ENCODE measurements around the gene SYT7. TPM values are rescaled to one million over a fixed set of nuclear protein-coding genes. Genes with fewer than 3 reads are reported as not detected.
A peak's percentile ranks its signal among the peaks of the same experiment; 100 is the strongest.

Gene SYT7
- total RNA-seq, 2 experiments from 2014 or later = not detected

DNA sequence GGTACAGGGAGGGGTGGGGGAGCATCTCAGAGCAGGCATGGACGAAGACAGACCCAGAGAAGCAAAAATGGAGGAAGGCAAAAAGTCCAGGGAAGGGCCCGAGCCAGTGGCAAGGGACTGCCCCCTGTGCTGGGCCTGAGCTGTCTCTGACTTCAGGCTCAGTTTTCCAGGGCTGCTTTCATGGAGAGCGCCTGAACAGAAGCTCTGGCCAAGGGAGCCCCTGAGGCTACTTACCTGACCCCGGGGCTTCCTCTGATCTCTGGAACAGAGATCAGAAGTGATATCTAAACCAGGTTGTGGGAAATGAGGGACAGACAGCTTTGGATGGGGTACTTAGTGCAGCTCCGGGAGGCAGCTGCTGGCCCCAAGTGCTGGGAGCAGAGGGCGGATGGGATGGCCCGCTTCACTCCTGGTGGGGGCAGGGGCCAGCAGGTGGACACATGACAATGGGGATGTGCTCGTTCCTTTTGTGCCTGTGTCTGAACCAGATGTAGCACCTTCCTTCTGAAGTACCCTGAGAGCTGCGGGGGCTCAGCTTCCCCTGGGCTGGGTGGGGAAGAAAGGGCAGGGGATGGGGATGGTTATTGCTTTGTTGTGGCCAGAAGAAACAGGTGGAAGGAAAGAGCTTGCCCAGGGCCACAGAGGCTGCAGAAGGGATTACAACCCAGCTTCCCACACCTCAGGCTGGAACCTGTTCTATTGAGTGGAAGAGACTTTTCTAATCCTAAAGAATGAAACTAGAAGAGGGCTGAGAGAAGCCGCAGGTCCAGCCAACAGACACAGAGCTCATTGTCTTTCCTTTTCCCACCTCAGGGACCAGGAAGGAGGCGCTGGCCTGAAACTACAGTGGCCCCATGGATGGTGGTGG lies 66.6 kb downstream of the SYT7 start:
- H3K27me3 Mint-ChIP-seq = peaks cover 20% of the 10 kb centered on the region
- CTCF ChIA-PET = interaction anchor here (1.0 to 8.6 kb wide), 4 partner anchors 18 to 178 kb away, joined by 4 to 180 read pairs (median 7); a partner anchor contains a TSS
- H3K4me1 Mint-ChIP-seq = no peaks in the 10 kb centered on the region
- no peaks in the 10 kb centered on the region for H3K9me3 Mint-ChIP-seq (ENCODE audit: low read depth)
- H3K36me3 Mint-ChIP-seq = no peaks in the 10 kb centered on the region
- H3K4me3 Mint-ChIP-seq = no peak overlapping the region
- DNase-seq (no peak), ATAC-seq (no peak)
- no peak overlapping the region for H3K27ac Mint-ChIP-seq

DNA sequence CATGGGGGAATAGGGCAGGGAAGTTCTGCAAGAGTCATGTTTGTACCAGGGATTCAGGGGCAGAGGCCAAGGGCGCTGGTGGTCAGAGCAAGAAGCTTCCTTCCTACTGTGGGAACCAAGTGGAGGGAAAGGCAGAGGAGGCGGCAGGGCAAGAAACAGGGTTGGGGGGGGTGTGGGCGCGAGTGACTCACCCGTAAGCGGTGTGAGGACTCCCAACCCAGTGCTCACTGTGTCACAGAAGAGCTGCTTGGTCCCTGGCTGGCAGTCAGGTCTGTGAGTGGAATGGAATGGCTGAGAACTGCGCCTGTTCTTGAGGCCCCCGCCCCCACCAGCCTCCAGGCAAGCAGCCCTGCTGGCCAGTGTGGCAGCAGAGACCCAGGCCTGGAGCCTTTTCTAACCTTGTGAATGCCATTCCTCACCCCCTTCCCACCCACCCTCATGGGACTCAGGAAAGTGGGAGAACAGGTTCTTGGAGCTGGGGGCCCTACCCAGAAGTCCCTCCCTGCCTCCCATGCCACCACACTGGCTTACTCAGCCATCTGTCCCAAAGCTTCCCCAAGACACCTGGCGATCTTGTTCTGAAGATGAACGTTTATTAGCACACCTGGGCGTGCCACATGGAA lies 67.6 kb downstream of the SYT7 start:
- DNase-seq (no peak), ATAC-seq (no peak)
- H3K4me3 Mint-ChIP-seq = no peak overlapping the region
- no peaks in the 10 kb centered on the region for H3K9me3 Mint-ChIP-seq (ENCODE audit: low read depth)
- peaks cover 1% of the 10 kb centered on the region for H3K4me1 Mint-ChIP-seq
- no peak overlapping the region for H3K27ac Mint-ChIP-seq
- peaks cover 23% of the 10 kb centered on the region for H3K27me3 Mint-ChIP-seq
- no peaks in the 10 kb centered on the region for H3K36me3 Mint-ChIP-seq
- CTCF ChIA-PET = interaction anchor here (1.3 to 8.6 kb wide), 3 partner anchors 8 to 36 kb away, joined by 3 to 180 read pairs (median 7); a partner anchor contains a TSS

DNA sequence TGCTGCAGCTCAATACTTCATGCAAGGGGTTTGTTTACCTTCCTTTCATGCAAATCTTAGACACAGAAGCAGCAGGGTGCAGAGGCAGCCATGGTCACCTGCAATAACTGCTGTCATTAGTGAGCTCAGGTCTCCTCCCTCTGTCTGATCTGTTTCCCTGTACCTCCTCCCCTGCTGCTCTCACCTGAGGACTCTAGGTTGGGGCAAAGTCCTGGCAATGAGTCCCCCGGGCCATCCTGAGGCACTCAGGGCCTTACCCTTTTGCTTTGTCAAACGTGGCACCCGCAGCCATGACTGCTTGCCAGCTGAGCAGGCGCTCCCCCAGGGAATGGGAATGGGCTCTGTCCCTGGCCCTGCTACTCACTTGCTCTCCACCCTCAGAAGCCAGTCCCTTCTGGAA lies 68.4 kb downstream of the SYT7 start:
- Mint-ChIP-seq H3K27me3 (peaks cover 31% of the 10 kb centered on the region), H3K36me3 (no peaks in the 10 kb centered on the region), H3K9me3 (ENCODE audit: low read depth) (no peaks in the 10 kb centered on the region), H3K4me3 (no peak overlapping the region), H3K27ac (no peak overlapping the region), H3K4me1 (peaks cover 5% of the 10 kb centered on the region)
- CTCF ChIA-PET = interaction anchor here (0.6 to 8.6 kb wide), 3 partner anchors 9 to 1719 kb away, joined by 3 to 180 read pairs (median 3); a partner anchor contains a TSS
- DNase-seq (no peak), ATAC-seq (no peak)

GRCh38 chr11:61511383-61511782 lies 69.5 kb downstream of the SYT7 start:
- Mint-ChIP-seq H3K4me3 (no peak overlapping the region), H3K27me3 (peaks cover 40% of the 10 kb centered on the region)

GRCh38 chr11:61510974-61511373 lies 69.9 kb downstream of the SYT7 start:
- CTCF ChIA-PET = interaction anchor here (1.3 to 8.6 kb wide), 2 partner anchors 34 to 304 kb away, joined by 4 to 180 read pairs; a partner anchor contains a TSS
- no peak for DNase-seq
- Mint-ChIP-seq H3K27ac (no peak overlapping the region), H3K36me3 (no peaks in the 10 kb centered on the region), H3K27me3 (peaks cover 44% of the 10 kb centered on the region), H3K4me1 (peaks cover 5% of the 10 kb centered on the region), H3K9me3 (ENCODE audit: low read depth) (no peaks in the 10 kb centered on the region), H3K4me3 (no peak overlapping the region)
- ATAC-seq = no peak

More at GRCh38 chr11:61511383-61511782, 69.5 kb downstream of the SYT7 start:
- Mint-ChIP-seq H3K9me3 (ENCODE audit: low read depth) (no peaks in the 10 kb centered on the region), H3K27ac (no peak overlapping the region), H3K36me3 (no peaks in the 10 kb centered on the region), H3K4me1 (peaks cover 5% of the 10 kb centered on the region)
- ATAC-seq = no peak
- DNase-seq = no peak
- CTCF ChIA-PET = interaction anchor here (1.3 to 8.6 kb wide), 2 partner anchors 34 to 304 kb away, joined by 4 to 180 read pairs; a partner anchor contains a TSS

GRCh38 chr11:61510166-61510919 lies 70.5 kb downstream of the SYT7 start:
- no peaks in the 10 kb centered on the region for H3K36me3 Mint-ChIP-seq
- no peaks in the 10 kb centered on the region for H3K9me3 Mint-ChIP-seq (ENCODE audit: low read depth)
- no peak overlapping the region for H3K27ac Mint-ChIP-seq
- no peak for ATAC-seq
- H3K4me3 Mint-ChIP-seq = no peak overlapping the region
- H3K4me1 Mint-ChIP-seq = peaks cover 5% of the 10 kb centered on the region
- CTCF ChIA-PET = interaction anchor here (1.3 to 8.6 kb wide), 3 partner anchors 7 to 305 kb away, joined by 4 to 180 read pairs (median 22); a partner anchor contains a TSS
- H3K27me3 Mint-ChIP-seq = peaks cover 49% of the 10 kb centered on the region
- DNase-seq = no peak

DNA sequence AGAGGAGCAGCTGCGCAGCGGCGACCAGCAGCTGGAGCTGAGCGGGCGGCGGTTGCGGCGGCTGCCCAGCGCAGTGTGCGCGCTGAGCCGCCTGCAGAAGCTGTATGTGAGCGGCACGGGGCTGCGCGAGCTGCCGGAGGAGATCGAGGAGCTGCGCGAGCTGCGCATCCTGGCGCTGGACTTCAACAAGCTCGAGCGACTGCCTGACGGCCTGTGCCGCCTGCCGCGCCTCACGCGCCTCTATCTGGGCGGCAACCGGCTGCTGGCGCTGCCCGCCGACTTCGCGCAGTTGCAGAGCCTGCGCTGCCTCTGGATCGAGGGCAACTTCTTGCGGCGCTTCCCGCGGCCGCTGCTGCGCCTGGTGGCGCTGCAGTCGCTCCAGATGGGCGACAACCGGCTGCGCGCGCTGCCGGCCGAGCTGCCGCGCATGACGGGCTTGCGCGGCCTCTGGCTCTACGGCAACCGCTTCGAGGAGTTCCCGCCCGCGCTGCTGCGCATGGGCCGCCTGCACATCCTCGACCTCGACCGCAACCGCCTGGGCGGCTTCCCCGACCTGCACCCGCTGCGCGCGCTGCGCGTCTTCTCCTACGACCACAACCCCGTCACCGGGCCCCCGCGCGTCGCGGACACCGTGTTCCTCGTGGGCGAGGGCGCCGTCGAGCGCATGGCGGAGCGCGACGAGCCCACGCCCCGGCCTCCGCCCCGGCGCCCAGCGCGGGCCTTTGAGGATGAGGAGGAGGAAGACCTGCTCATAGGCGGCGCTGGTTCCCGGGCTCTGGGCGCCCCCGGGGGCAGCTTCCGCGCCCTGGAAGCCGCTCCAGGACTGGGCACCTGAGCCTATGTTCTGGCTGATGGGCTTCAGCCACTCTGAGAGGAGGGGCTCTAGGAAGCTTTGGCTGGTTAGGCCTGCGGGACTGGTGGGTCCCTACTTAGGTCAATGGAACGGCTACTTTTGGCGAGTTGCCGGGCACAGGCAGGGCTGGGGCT lies 71.5 kb downstream of the SYT7 start:
- CTCF ChIA-PET = interaction anchor here (0.6 to 3.7 kb wide), 5 partner anchors 8 to 224 kb away, joined by 3 to 22 read pairs (median 5); no protein-coding TSS in a partner anchor
- Mint-ChIP-seq H3K27me3 (peaks cover 57% of the 10 kb centered on the region), H3K4me3 (peak overlapping the region; percentile 13)

DNA sequence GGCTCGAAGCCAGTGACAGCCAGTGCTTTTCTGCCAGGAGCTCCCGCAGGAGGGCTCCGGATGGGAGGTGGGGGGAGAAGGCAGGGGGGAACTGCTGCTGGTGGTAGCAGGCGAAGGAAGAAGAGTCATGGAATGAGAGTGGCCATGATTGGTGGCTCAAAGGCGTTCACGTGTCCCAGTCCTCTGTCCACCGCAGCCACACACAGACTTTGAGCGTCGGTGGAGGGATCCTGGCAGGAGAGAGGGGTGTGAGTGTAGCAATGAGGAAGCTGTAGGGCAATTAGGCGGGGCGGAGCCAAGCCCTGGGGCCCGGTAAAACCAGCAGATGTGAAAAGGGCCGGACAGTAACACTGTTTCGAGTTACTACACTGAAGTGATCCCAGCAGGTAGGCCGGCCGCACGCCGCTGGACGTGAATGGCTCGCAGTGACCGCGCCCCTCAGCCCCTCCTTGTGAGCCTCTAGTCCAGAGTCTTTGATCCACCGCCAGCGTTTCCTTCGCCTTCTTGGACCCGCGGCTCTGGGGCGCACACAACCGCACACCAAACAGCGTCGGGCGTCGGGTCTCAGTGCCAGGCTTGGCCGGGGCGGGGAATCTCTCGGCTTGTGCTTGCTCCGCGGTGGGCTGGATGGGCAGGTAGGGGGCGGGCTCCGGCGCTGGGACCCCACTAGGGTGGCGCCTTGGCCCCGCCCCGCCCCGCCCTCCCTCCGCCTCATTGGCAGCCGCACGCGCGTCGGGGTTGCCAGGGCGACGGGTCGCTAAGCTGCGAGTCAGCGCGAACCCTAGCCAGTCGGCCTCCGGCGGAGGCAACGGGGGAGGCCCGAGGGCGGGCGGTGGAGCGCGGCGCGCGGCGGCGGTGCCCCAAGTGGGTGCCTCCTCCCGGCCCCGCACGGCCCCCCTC lies 72.7 kb downstream of the SYT7 start, which contains the start of gene LRRC10B:
LRRC10B (plus strand) TSS at position 788 of the 900 bp plus-strand sequence. CDS start 250 bp downstream, outside the sequence.
- DNase-seq (peak; percentile 59), ATAC-seq (peak; percentile 54)
- CTCF ChIA-PET = interaction anchor here (1.0 to 3.7 kb wide), 5 partner anchors 9 to 73 kb away, joined by 3 to 22 read pairs (median 5); no protein-coding TSS in a partner anchor
- Mint-ChIP-seq H3K36me3 (no peaks in the 10 kb centered on the region), H3K27ac (no peak within 1 kb of the TSS), H3K27me3 (peaks cover 57% of the 10 kb centered on the region), H3K4me3 (peak within 1 kb of the TSS; percentile 13), H3K4me1 (peaks cover 11% of the 10 kb centered on the region), H3K9me3 (ENCODE audit: low read depth) (no peaks in the 10 kb centered on the region)

More for the DNA sequence above, 71.5 kb downstream of the SYT7 start:
- Mint-ChIP-seq H3K36me3 (no peaks in the 10 kb centered on the region), H3K9me3 (ENCODE audit: low read depth) (no peaks in the 10 kb centered on the region), H3K27ac (no peak overlapping the region), H3K4me1 (peaks cover 5% of the 10 kb centered on the region)
- DNase-seq (peak; percentile 77), ATAC-seq (peak; percentile 86)

DNA sequence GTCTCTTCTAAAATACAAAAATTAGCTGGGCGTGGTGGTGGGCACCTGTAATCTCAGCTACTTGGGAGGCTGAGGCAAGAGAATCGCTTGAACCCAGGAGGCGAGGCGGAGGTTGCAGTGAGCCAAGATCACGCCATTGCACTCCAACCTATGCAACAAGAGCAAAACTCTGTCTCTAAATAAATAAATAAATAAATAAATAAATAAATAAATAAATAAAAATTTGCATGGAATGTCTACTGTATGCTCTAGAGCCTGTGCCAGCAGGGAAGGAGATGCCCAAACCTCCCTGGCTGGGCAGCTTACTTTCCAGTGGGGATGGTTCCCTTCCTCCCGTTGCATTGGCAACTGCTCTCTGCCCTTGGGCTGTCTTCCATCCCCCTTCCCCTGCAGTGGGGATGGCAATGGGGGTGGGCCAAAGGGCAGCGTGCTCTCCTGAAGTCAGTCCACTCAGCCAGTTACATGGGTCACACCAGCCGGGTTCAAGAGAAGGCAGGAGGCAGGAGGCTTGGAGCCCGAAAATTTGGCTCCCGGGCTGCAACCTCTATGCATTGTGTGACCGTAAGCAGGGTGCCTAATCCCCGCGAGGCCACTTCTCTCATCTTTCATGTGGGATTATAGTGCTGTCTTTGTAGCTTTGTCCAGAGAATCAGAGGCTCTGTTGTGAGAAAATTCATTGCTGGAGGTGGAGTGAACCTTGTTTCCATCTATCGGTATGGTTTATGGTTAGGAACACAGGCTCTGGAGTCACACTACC lies 73.7 kb downstream of the SYT7 start:
- CTCF ChIA-PET = interaction anchor here (1.0 to 3.7 kb wide), 2 partner anchors 10 to 35 kb away, joined by 3 to 22 read pairs; no protein-coding TSS in a partner anchor
- no peak overlapping the region for H3K27ac Mint-ChIP-seq
- H3K36me3 Mint-ChIP-seq = no peaks in the 10 kb centered on the region
- H3K9me3 Mint-ChIP-seq (ENCODE audit: low read depth) = no peaks in the 10 kb centered on the region
- peaks cover 11% of the 10 kb centered on the region for H3K4me1 Mint-ChIP-seq
- peaks cover 57% of the 10 kb centered on the region for H3K27me3 Mint-ChIP-seq
- DNase-seq = no peak
- no peak overlapping the region for H3K4me3 Mint-ChIP-seq
- no peak for ATAC-seq

GRCh38 chr11:61505640-61506155 lies 75.2 kb downstream of the SYT7 start:
- CTCF ChIA-PET = interaction anchor here (0.5 to 2.5 kb wide), 4 partner anchors 11 to 147 kb away, joined by 3 to 10 read pairs (median 3); no protein-coding TSS in a partner anchor
- Mint-ChIP-seq H3K36me3 (no peaks in the 10 kb centered on the region), H3K4me3 (no peak overlapping the region), H3K27me3 (peaks cover 47% of the 10 kb centered on the region), H3K9me3 (ENCODE audit: low read depth) (no peaks in the 10 kb centered on the region), H3K4me1 (peaks cover 11% of the 10 kb centered on the region), H3K27ac (no peak overlapping the region)
- no peak for ATAC-seq
- DNase-seq = no peak

Measured in activated CD8-positive, alpha-beta memory T cell treated with anti-CD3 and anti-CD28 coated beads, Interleukin-2, amount 10 ng/mL, durations not matched to agents 7 days and 5 days (primary cell).